Fibroblast of villous mesenchyme (primary cell): ENCODE data around the gene COL4A2. TPM values are rescaled to one million over a fixed set of nuclear protein-coding genes. Genes with fewer than 3 reads are reported as not detected.
"Not testable (repeated sequence)": the region's sequence is repeated elsewhere in the genome, so short reads cannot be mapped to it uniquely, and the experiment has no call there.

Experiments
- DNase-seq: peaks from one replicate; pipeline ENCODE4 v3.0.0-alpha.2; 2010; ENCODE audit warnings: low read depth
- H3K4me3 ChIP-seq: 2 replicates; pipeline ENCODE4 v1.5.1; 2011; ENCODE audit warnings: low read depth, mild to moderate bottlenecking, low read length
- total RNA-seq: library from RNA; depleted of rRNA; stranded (reverse); fragments of >200 nt; gene quantifications from 2 replicates; pipeline ENCODE4 v1.2.3, GENCODE V29; 2012
- TF ChIP-seq, protein P1 (sequence below): IDR thresholded peaks from 2 replicates; pipeline ENCODE4 v1.5.1; 2012; ENCODE audit warnings: low read depth, mild to moderate bottlenecking, low read length; ENCODE audit not compliant: insufficient read depth

The COL4A2 gene
- total RNA-seq, 1 donor = 756 TPM

DNA sequence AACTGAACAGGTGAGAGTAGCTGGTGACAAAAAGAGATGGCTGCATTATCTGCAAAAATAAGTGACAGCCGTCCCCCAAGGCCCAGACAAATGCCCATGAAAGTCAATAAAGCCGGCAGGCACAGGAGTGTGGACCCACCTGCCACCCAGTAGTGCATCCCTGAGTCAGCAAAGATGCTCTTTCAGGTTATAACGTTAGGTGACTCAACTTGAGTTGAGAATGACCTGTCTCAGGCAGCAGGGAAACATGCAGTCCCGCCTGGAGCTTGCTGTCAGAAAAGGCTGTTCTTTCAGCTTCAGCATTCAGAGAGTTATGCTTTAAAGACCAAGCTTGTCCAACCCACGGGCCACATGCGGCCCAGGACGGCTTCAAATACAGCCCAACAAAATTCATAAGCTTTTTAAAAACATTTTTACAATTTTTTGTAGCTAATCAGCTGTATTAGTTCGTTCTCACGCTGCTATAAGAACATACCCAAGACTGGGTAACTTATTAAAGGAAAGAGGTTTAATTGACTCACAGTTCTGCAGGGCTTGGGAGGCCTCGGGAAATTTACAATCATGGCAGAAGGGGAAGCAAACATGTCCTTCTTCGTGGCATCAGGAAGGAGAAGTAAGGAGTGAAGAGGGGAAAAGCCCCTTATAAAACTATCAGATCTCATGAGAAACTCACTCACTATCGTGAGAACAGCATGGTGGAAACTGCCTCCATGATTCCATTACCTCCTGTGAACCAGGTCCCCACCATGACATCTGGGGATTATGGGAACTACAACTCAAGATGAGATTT lies 144.1 kb downstream of the COL4A2 start:
- DNase-seq = no peak
- H3K4me3 ChIP-seq = no peak overlapping the region
- TF ChIP-seq, protein P1, sequence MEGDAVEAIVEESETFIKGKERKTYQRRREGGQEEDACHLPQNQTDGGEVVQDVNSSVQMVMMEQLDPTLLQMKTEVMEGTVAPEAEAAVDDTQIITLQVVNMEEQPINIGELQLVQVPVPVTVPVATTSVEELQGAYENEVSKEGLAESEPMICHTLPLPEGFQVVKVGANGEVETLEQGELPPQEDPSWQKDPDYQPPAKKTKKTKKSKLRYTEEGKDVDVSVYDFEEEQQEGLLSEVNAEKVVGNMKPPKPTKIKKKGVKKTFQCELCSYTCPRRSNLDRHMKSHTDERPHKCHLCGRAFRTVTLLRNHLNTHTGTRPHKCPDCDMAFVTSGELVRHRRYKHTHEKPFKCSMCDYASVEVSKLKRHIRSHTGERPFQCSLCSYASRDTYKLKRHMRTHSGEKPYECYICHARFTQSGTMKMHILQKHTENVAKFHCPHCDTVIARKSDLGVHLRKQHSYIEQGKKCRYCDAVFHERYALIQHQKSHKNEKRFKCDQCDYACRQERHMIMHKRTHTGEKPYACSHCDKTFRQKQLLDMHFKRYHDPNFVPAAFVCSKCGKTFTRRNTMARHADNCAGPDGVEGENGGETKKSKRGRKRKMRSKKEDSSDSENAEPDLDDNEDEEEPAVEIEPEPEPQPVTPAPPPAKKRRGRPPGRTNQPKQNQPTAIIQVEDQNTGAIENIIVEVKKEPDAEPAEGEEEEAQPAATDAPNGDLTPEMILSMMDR = no peak

- H3K4me3 ChIP-seq, DNase-seq: not testable (repeated sequence)
Observed at GRCh38 chr13:110453091-110453490, 146.0 kb downstream of the COL4A2 start.

DNA sequence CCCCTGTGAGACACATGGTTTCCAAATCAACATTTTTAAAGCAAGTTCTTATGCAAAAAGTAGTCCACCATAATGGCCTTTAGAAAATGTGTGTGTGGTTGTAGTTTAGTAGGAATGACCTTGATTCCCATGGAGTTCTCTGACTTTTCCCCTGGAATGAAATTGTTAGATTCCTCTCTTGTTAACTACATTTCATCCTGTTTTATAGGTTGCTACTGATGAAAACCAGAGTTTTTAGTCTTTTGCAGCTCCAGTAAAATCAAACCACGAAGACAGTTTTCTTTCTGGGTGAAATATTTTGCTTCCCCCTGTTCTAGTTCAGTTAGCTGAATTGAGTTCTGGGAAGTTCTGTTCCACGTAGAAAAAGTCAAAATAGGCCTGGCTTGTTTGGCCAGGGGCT lies 146.7 kb downstream of the COL4A2 start:
- TF ChIP-seq, protein P1 = no peak
- H3K4me3 ChIP-seq = no peak overlapping the region
- DNase-seq = peak; percentile 77

- TF ChIP-seq, protein P1 = no peak
Observed at GRCh38 chr13:110454227-110454859, 147.3 kb downstream of the COL4A2 start.

GRCh38 chr13:110454956-110455355 lies 147.9 kb downstream of the COL4A2 start:
- TF ChIP-seq, protein P1 = no peak
- H3K4me3 ChIP-seq = no peak overlapping the region
- DNase-seq = no peak

More at GRCh38 chr13:110454227-110454859, 147.3 kb downstream of the COL4A2 start:
- no peak overlapping the region for H3K4me3 ChIP-seq
- no peak for DNase-seq

DNA sequence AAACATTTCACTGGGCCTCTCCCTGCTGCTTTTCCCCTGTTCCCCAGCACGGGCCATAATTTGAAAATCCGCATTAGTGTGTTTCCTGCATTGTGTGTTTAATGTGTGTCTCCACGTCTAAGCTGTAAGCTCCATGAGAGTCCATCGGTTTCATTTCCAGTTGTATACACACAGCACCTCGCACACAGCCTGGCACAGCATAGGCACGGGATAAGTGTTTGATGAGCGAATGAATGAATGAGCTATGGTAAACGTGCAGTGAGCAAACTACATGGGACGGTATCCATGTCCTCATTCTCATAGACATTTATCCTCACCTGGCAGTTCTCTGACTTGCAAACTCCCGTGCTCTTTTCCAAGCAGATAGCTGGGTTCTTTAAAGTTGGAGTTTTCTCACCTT lies 148.4 kb downstream of the COL4A2 start:
- H3K4me3 ChIP-seq = no peak overlapping the region
- TF ChIP-seq, protein P1 = no peak
- no peak for DNase-seq

- DNase-seq = peak; percentile 69
- TF ChIP-seq, protein P1 = peak; percentile 71
- H3K4me3 ChIP-seq = no peak overlapping the region
Observed at GRCh38 chr13:110455941-110456340, 148.9 kb downstream of the COL4A2 start.
